ENCODE data around the gene KCNN1. TPM values are rescaled to one million over a fixed set of nuclear protein-coding genes. Genes with fewer than 3 reads are reported as not detected.

The KCNN1 gene
- total RNA-seq, 2 experiments from 2014 or later = 0.24 TPM; not detected in 1

DNA sequence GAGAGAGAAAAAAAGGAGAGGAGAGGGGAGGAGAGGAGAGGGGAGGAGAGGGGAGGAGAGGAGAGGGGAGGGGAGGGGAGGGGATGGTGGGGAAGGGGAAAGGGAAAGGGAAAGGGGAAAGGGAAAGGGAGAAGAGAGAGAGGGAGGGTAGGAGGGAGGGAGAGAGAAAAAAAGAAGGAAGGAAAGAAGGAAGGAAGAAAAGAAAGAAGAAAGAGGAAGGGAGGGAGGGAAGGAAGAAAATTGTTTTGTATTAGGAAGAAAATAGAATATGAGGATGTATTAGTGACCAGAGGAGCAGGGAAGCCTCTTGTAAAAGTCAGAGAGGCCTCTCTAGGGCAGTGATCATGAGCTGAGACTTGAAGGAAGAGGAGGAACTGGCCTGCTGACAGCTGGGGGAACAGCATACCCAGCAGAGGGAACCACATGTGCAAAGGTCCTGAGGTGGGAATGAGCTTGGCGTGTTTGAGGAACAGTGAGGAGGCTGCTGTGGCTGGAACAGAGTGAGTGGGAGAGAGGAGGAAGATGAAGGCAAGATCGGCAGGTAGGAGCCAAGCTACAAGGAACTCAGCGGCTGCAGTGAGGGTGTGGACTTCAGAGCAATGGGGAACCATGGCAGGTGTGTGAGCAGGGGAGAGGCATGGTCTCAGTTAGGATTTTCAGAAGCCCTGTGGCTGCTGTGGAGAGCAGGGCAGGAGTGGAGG is 9.6 kb upstream of the KCNN1 start:
- H3K27me3 Mint-ChIP-seq = peaks cover 20% of the 10 kb centered on the region

DNA sequence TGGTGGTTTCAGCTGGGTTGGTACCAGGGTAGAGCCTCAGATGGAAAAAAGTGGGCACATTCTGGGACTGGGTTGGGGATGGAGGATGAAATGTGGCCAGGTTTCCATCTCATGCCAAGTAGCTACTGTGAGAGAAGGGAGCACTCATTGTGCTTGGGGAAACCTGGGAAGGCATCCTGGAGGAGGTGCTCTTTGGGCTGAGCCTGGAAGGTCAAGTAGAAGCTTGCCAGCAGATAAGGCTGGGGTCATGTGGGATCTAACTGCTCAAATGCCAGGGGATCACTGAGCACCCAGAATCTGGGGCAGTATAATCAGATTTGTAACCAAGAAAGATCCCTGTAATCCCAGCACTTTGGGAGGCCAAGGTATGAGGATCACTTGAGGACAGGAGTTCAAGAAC is 9.0 kb upstream of the KCNN1 start:
- ChIA-PET POLR2A (no interaction called here), CTCF (interaction anchor here (0.9 to 1.3 kb wide), 3 partner anchors 20 to 99 kb away, joined by 3 to 4 read pairs (median 4); partner anchors contain the start of gene RPL18A)
- Mint-ChIP-seq H3K27ac (no peak overlapping the region), H3K4me3 (no peak overlapping the region), H3K36me3 (no peaks in the 10 kb centered on the region), H3K27me3 (peaks cover 14% of the 10 kb centered on the region), H3K4me1 (ENCODE audit: low read depth) (no peaks in the 10 kb centered on the region), H3K9me3 (no peaks in the 10 kb centered on the region)
- DNase-seq = no peak
- intact Hi-C loops (cut with micrococcal nuclease) = no loop called here

More for the DNA sequence above, 9.6 kb upstream of the KCNN1 start:
- H3K36me3 Mint-ChIP-seq = no peaks in the 10 kb centered on the region
- no peaks in the 10 kb centered on the region for H3K9me3 Mint-ChIP-seq
- no peak overlapping the region for H3K27ac Mint-ChIP-seq
- DNase-seq = no peak
- H3K4me1 Mint-ChIP-seq (ENCODE audit: low read depth) = no peaks in the 10 kb centered on the region
- CTCF ChIA-PET = interaction anchor here (0.9 to 1.3 kb wide), 3 partner anchors 19 to 98 kb away, joined by 3 to 4 read pairs (median 4); partner anchors contain the start of gene RPL18A
- intact Hi-C loops (cut with micrococcal nuclease) = no loop called here
- no peak overlapping the region for H3K4me3 Mint-ChIP-seq
- POLR2A ChIA-PET = no interaction called here

DNA sequence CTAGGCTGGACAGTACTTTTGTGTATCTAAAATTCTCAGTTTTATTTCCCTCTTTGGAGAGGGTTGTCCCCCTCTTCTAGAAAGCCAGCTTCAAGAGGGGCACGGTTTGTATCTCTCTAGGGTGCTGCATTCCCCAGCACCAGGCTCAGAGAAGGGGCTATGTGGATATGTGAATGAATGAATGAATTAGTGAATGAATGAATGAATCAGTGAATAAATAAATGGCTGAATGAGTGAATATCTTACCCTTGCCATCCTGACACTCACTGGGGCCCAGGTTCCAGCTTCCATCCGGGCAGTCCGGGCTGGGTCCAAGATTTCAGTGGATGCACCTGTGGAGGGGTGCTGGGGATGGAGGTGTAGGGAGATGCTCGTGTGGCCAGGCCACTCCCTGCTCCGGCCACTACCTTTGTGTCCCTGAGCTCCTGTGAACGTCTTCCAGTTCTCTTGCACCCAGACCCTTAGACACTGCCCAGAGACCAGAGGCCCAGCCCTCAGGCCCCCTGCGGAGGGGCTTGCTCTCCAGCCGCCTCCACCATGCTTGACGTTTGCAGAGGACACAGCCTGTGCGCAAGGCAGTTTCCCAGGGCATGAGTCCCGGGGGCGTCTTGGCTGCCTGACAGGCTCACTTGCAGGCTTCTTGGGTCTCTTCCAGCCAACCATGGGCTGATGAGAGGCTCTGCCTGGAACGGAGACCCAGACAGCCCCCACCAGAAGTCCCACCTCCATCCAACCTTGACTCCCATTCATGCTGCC is 2.8 kb upstream of the KCNN1 start:
- Mint-ChIP-seq H3K4me1 (ENCODE audit: low read depth) (peaks cover 5% of the 10 kb centered on the region), H3K4me3 (no peak overlapping the region), H3K27me3 (peaks cover 36% of the 10 kb centered on the region), H3K9me3 (no peaks in the 10 kb centered on the region), H3K36me3 (no peaks in the 10 kb centered on the region), H3K27ac (no peak overlapping the region)
- POLR2A ChIA-PET = interaction anchor here (0.6 kb wide), 1 partner anchor 333 kb away, joined by 3 read pairs; no protein-coding TSS in a partner anchor
- intact Hi-C loops (cut with micrococcal nuclease) = no loop called here
- CTCF ChIA-PET = interaction anchor here (0.8 to 1.0 kb wide), 2 partner anchors 17 to 18 kb away, joined by 3 to 4 read pairs; no protein-coding TSS in a partner anchor
- no peak for DNase-seq

DNA sequence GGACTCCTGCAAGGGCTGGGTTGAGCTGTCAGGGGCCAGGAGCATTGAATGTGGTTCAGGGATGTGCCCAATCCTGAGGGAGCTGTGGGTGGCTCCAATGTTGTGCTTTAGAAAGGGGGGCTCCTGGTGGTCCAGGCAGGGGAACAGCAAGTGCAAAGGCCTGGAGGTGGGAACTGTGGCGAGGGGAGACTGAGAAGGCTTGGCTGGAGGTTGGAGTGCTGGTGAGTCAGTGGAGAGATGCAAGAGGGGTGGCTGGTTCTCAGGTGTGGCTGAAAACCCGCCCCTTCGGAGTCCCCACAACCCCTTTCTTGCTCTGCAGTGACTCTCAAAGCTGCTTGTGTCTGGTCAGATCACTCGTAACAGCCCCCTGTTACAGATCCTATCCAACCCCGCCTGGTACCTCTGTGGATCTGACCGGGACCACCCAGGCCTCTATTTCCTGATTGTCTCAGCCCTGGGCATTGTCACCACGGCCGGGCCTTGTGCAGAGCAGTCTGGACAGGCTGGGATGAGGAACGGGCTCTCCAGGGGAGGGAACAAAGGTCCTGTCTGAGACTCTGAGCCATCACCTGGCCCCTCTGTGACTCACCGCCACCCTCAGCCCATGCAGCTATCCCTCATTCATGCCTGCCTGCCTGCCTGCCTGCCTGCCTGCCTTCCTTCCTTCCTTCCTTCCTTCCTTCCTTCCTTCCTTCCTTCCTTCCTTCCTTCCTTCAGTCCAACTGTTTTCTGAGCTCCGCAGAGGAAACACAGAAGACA is 1.4 kb upstream of the KCNN1 start:
- Mint-ChIP-seq H3K4me1 (ENCODE audit: low read depth) (peaks cover 5% of the 10 kb centered on the region), H3K9me3 (no peaks in the 10 kb centered on the region), H3K36me3 (no peaks in the 10 kb centered on the region), H3K27ac (no peak overlapping the region), H3K4me3 (no peak overlapping the region), H3K27me3 (peaks cover 38% of the 10 kb centered on the region)
- intact Hi-C loops (cut with micrococcal nuclease) = no loop called here
- ChIA-PET POLR2A (no interaction called here), CTCF (interaction anchor here (0.8 kb wide), 1 partner anchor 31 kb away, joined by 7 read pairs; no protein-coding TSS in a partner anchor)
- no peak for DNase-seq

DNA sequence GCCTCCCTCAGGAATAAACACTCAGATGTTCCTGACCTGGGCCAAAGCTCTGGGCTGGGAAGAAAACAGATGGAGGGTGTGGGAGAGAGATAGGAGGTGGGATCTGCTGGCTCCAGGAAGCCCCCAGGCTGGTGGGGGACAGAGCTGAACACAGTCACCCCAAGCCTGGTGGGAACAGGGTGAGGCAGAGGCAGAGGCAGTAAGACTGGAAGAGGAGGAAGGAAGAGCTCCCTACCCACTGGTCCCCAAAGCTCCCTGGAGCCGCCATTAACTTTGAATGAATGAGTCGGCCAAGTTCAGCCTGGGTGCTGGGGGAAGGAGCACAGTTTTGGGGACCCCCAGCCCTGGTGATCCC is 801 bp upstream of the KCNN1 start:
- ChIA-PET CTCF (interaction anchor here (0.8 kb wide), 1 partner anchor 30 kb away, joined by 7 read pairs; no protein-coding TSS in a partner anchor), POLR2A (no interaction called here)
- no peak for DNase-seq
- Mint-ChIP-seq H3K4me1 (ENCODE audit: low read depth) (peaks cover 5% of the 10 kb centered on the region), H3K4me3 (no peak overlapping the region), H3K27me3 (peaks cover 38% of the 10 kb centered on the region), H3K27ac (no peak overlapping the region), H3K36me3 (no peaks in the 10 kb centered on the region), H3K9me3 (no peaks in the 10 kb centered on the region)
- intact Hi-C loops (cut with micrococcal nuclease) = no loop called here

DNA sequence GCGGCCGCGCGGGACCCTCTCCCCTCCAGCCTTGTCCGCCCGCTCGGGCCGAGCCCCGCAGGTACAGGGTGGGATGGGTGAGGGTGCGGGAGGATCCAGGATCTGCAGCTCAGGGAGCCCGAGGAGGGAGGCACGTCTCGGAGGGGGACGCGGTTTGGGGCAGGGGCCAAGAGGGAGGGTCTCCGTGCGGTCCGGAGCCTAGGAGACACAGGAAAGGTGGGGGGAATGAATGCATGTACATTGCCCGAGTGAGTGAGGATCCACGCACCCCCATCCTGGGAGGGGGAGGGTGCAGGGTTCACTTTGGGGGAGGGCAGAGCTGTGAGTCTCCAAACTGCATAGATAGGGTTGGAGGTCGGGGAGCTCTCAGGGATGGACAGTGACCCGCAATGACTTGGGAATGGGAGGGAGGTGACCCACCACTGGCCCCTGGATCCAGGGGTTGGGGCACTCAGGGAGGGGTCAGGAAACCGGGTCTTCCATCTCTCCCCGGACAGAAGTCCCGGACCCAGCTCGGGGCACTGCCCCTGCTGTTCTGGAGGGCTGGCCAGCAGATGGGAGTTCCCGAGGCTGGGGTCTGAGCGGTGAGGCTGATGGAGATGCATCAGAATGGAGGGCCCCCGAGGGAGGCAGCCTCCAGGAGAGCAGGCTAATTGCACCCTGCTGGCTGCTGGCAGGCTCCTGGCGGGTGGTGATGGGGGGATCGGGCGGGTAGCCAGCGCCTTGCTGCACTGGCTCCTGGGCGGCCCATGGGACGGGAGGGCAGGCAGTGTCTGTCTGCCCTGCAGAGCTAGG is 547 bp downstream of the KCNN1 start:
- ChIA-PET CTCF (no interaction called here), POLR2A (no interaction called here)
- Mint-ChIP-seq H3K36me3 (no peaks in the 10 kb centered on the region), H3K4me3 (no peak overlapping the region), H3K27ac (no peak overlapping the region), H3K4me1 (ENCODE audit: low read depth) (peaks cover 5% of the 10 kb centered on the region), H3K27me3 (peaks cover 38% of the 10 kb centered on the region), H3K9me3 (no peaks in the 10 kb centered on the region)
- DNase-seq = no peak
- intact Hi-C loops (cut with micrococcal nuclease) = no loop called here

DNA sequence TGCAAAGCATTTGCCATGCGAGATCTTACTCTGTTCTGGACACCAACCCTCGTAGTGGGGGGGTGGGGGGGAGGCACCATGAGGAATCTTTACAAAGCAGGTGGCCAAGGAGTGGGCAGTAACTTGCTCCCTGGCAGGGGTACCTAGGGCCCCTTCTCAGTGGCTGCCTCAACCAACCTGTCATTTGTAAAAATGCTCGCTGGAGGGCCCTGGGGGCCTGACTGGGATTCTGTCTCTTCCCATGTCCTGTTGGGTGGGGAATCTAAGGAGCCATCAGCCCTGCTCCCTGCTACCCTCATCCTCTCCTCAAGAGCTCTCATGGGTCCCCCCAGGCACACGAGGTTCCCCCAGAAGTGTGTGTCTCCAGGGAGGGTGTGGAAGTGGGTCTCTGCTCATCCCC is 1.5 kb downstream of the KCNN1 start:
- Mint-ChIP-seq H3K36me3 (no peaks in the 10 kb centered on the region), H3K9me3 (no peaks in the 10 kb centered on the region), H3K27me3 (peaks cover 38% of the 10 kb centered on the region), H3K4me3 (no peak overlapping the region), H3K27ac (no peak overlapping the region), H3K4me1 (ENCODE audit: low read depth) (peaks cover 5% of the 10 kb centered on the region)
- CTCF ChIA-PET = interaction anchor here (1.2 kb wide), 1 partner anchor 28 kb away, joined by 5 read pairs; no protein-coding TSS in a partner anchor
- POLR2A ChIA-PET = no interaction called here
- intact Hi-C loops (cut with micrococcal nuclease) = no loop called here
- no peak for DNase-seq

DNA sequence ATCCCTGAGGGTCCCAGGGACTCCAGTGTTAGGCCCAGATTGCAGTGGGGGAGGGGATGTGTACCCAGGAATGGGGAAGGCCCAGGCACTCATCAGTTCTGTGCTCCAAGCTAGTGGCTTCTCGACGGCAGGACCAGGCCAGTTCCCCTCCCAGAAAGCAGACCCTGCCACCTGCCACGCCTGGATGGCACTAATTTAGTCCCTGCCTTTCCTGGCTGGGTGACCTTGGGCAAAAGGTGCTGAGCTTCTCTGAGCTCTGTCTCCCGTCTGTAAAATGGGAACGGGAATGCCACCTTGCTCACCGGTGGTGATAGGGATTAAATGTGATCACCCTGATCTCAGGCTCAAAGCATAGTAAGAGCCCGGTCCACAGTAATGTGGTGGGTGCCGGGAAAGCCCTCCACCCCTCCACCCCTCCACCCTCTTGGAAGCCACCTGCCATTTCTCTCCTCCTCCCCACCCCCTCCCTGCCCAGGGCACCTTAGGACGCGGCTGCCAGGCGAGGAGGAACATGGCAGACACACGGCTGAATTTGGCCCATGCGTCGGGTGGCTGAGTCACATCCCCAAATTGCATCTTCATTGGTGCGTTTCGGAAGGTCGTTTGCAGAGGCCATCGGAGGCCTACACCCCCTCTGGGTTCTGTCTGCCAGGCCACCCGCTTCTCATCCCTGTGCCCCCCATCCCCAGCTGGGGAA is 2.3 kb downstream of the KCNN1 start:
- DNase-seq = no peak
- intact Hi-C loops (cut with micrococcal nuclease) = no loop called here
- H3K27me3 Mint-ChIP-seq = peaks cover 34% of the 10 kb centered on the region
- no peaks in the 10 kb centered on the region for H3K36me3 Mint-ChIP-seq
- H3K9me3 Mint-ChIP-seq = no peaks in the 10 kb centered on the region
- CTCF ChIA-PET = interaction anchor here (1.2 kb wide), 1 partner anchor 28 kb away, joined by 5 read pairs; no protein-coding TSS in a partner anchor
- no peak overlapping the region for H3K4me3 Mint-ChIP-seq
- peaks cover 5% of the 10 kb centered on the region for H3K4me1 Mint-ChIP-seq (ENCODE audit: low read depth)
- POLR2A ChIA-PET = no interaction called here
- no peak overlapping the region for H3K27ac Mint-ChIP-seq

DNA sequence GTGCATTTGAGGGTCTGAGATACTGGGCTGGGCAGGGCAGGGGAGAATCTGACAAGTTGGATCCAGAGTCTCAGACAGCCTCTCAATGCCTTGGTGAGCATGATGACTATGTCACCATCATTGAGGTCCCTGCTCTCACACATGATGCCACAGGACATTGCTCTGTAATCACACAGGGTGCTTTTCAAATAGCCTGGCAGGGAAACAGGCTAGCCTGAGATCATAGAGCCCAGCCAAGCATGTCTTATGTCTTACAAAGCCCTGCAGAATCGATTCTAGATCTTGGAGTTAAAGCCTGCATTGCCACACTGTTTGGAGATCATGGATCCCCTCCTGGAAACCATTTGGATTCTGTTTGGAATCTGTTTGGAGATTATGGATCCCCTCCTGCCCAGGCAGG is 5.3 kb downstream of the KCNN1 start:
- no peak for DNase-seq
- Mint-ChIP-seq H3K4me3 (no peak overlapping the region), H3K27me3 (peaks cover 10% of the 10 kb centered on the region), H3K36me3 (no peaks in the 10 kb centered on the region), H3K27ac (no peak overlapping the region), H3K9me3 (no peaks in the 10 kb centered on the region), H3K4me1 (ENCODE audit: low read depth) (peaks cover 2% of the 10 kb centered on the region)
- intact Hi-C loops (cut with micrococcal nuclease) = no loop called here
- POLR2A ChIA-PET = no interaction called here
- CTCF ChIA-PET = no interaction called here

DNA sequence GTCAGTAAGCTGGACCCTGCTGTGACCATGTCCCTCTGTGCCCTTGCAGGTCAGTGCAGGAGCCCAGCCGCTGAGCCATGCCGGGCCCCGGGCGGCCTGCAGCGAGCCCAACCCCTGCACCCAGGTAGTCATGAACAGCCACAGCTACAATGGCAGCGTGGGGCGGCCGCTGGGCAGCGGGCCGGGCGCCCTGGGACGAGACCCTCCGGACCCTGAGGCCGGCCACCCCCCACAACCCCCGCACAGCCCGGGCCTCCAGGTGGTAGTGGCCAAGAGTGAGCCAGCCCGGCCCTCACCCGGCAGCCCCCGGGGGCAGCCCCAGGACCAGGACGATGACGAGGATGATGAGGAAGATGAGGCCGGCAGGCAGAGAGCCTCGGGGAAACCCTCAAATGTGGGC is 6.9 kb downstream of the KCNN1 start:
- POLR2A ChIA-PET = no interaction called here
- no peak for DNase-seq
- CTCF ChIA-PET = no interaction called here
- Mint-ChIP-seq H3K4me3 (no peak overlapping the region), H3K36me3 (no peaks in the 10 kb centered on the region), H3K9me3 (no peaks in the 10 kb centered on the region), H3K27ac (no peak overlapping the region), H3K27me3 (peaks cover 3% of the 10 kb centered on the region), H3K4me1 (ENCODE audit: low read depth) (no peaks in the 10 kb centered on the region)
- intact Hi-C loops (cut with micrococcal nuclease) = no loop called here

DNA sequence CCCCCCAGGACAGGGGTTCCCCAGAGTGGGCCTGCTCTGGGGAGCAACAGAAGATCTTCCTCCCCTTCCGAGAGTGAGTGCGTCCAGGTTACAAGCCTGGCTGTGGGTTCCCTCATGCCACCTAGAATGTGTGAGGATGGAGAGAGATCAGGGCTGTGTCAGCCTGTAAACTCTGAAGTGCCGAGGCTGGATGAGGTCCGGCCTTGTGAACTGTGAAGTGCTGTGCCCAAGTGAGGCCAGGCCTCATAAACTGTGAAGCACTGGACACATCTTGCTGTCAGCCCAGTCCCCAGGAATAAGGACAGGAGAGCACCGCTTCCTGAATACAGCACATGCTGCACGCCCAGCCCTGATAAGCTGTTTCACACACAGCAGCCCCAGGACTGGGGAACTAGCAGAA is 7.6 kb downstream of the KCNN1 start:
- intact Hi-C loops (cut with micrococcal nuclease) = no loop called here
- H3K4me1 Mint-ChIP-seq (ENCODE audit: low read depth) = no peaks in the 10 kb centered on the region
- no peaks in the 10 kb centered on the region for H3K36me3 Mint-ChIP-seq
- no peaks in the 10 kb centered on the region for H3K9me3 Mint-ChIP-seq
- H3K27me3 Mint-ChIP-seq = peaks cover 4% of the 10 kb centered on the region
- no peak overlapping the region for H3K27ac Mint-ChIP-seq
- no peak overlapping the region for H3K4me3 Mint-ChIP-seq
- DNase-seq = no peak
- ChIA-PET CTCF (no interaction called here), POLR2A (no interaction called here)
